HCT116 (cell line): Measurements from ENCODE around the gene RILPL2. TPM values are rescaled to one million over a fixed set of nuclear protein-coding genes. Genes with fewer than 3 reads are reported as not detected.

Experiments
- ATAC-seq: fragments of 200-7000 bp; cut with Tn5 transposase; 2 replicates; pipeline ENCODE4 v1.9.1; 2020; ENCODE audit warnings: mild to moderate bottlenecking, moderate library complexity
- BruUV-seq: library from RNA; stranded (reverse); fragments of 400-500 nt; replicated peaks from 2 replicates; lab custom pipeline; 2021; lab: Mats Ljungman, UMichigan
- CTCF ChIA-PET: fragments of 300-600 bp; sonication (Branson Sonifier 250); formaldehyde crosslinking; loops from one replicate; lab custom pipeline; 2021; ENCODE audit warnings: antibody characterized with exemption; lab: Charles Lee
- POLR2A ChIA-PET: fragments of 300-600, 350-600 bp; sonication (Branson Sonifier 250); formaldehyde crosslinking; loops from one replicate; lab custom pipeline; 2021; ENCODE audit warnings: antibody characterized with exemption; lab: Charles Lee
- RAD21 ChIA-PET, 2 experiments: fragments of 300-600 bp; sonication (Branson Sonifier 250); formaldehyde crosslinking; loops; one replicate each; lab custom pipeline; 2023; ENCODE audit warnings: low total read pairs in 2 of 2; ENCODE audit not compliant: uncharacterized antibody in 2 of 2, unreplicated experiment in 2 of 2, low non-redundant PET in 1 of 2; lab: Charles Lee
- DNase-seq: peaks from one replicate; pipeline ENCODE4 v3.0.0-alpha.2; 2010; ENCODE audit warnings: low read depth, low spot score
- H2AFZ ChIP-seq: fragments of 200-600 bp; shearing (Covaris generic), sonication (generic); 2 replicates; pipeline ENCODE4 v1.6.1; 2017; ENCODE audit warnings: low read depth, mixed run types, mixed read lengths, antibody characterized with exemption, low read length; ENCODE audit not compliant: poor library complexity, severe bottlenecking
- H3K27ac ChIP-seq: 2 replicates; pipeline ENCODE4 v1.5.1; 2012; ENCODE audit warnings: low read depth, low read length
- H3K27me3 ChIP-seq: fragments of 200-600 bp; sonication (generic); 2 replicates; pipeline ENCODE4 v1.6.1; 2016; ENCODE audit warnings: mixed run types, low read length, mixed read lengths; ENCODE audit not compliant: insufficient read depth
- H3K36me3 ChIP-seq, 2 experiments: fragments of 200-500 bp in 1 of 2; fragments of 200-600 bp in 1 of 2; sonication (Bioruptor generic) in 1 of 2; sonication (generic) in 1 of 2; 2 replicates each; pipeline versions ENCODE4 v1.5.1 to v1.6.1; 2014 to 2016; ENCODE audit warnings: low read length in 2 of 2, inconsistent platforms in 1 of 2, mixed read lengths in 1 of 2, mixed run types in 1 of 2; ENCODE audit not compliant: insufficient read depth in 2 of 2, control insufficient read depth in 1 of 2
- H3K4me1 ChIP-seq, 2 experiments: fragments of 200-600 bp in 1 of 2; sonication (generic) in 1 of 2; 2 replicates each; pipeline versions ENCODE4 v1.5.1 to v1.6.1; 2012 to 2017; ENCODE audit warnings: low read length in 2 of 2, inconsistent platforms in 1 of 2, mild to moderate bottlenecking in 1 of 2, mixed read lengths in 1 of 2, mixed run types in 1 of 2, moderate library complexity in 1 of 2; ENCODE audit not compliant: insufficient read depth in 2 of 2, control insufficient read depth in 1 of 2
- H3K4me2 ChIP-seq: fragments of 200-600 bp; sonication (generic); 2 replicates; pipeline ENCODE4 v1.6.1; 2017; ENCODE audit warnings: mixed run types, low read length, mixed read lengths
- H3K4me3 ChIP-seq, 2 experiments: fragments of 200-600 bp in 1 of 2; sonication (generic) in 1 of 2; replicated peaks in 1 of 2; 2 replicates each; pipeline ENCODE4 v1.5.1; 2011 to 2016; ENCODE audit warnings: low read length in 2 of 2, control low read depth in 1 of 2, low read depth in 1 of 2, mild to moderate bottlenecking in 1 of 2, mixed read lengths in 1 of 2, mixed run types in 1 of 2
- H3K79me2 ChIP-seq: fragments of 200-600 bp; sonication (generic); 2 replicates; pipeline ENCODE4 v1.6.1; 2017; ENCODE audit warnings: mild to moderate bottlenecking, mixed run types, low read length, moderate library complexity, mixed read lengths; ENCODE audit not compliant: insufficient read depth
- H3K9ac ChIP-seq: fragments of 200-600 bp; sonication (generic); 2 replicates; pipeline ENCODE4 v1.6.1; 2016; ENCODE audit warnings: low read length, mixed read lengths
- H3K9me2 ChIP-seq: fragments of 200-600 bp; sonication (generic), shearing (Covaris generic); 2 replicates; pipeline ENCODE4 v1.6.1; 2017; ENCODE audit warnings: mixed run types, mild to moderate bottlenecking, moderate library complexity; ENCODE audit not compliant: insufficient read depth
- H3K9me3 ChIP-seq, 2 experiments: fragments of 200-500 bp in 1 of 2; fragments of 200-600 bp in 1 of 2; sonication (Bioruptor generic) in 1 of 2; sonication (generic) in 1 of 2; 2 replicates each; pipeline ENCODE4 v1.6.1; 2014 to 2017; ENCODE audit warnings: low read length in 2 of 2, mixed read lengths in 2 of 2, inconsistent platforms in 1 of 2, low read depth in 1 of 2, mild to moderate bottlenecking in 1 of 2, mixed run types in 1 of 2, moderate library complexity in 1 of 2; ENCODE audit not compliant: control insufficient read depth in 1 of 2, insufficient read depth in 1 of 2
- H4K20me1 ChIP-seq: fragments of 200-600 bp; sonication (generic), shearing (Covaris generic); 2 replicates; pipeline ENCODE4 v1.6.1; 2017; ENCODE audit warnings: mixed run types, mild to moderate bottlenecking, moderate library complexity; ENCODE audit not compliant: insufficient read depth
- CBX3 ChIP-seq: IDR thresholded peaks from 2 replicates; pipeline ENCODE4 v1.6.1; 2012; ENCODE audit warnings: low read depth
- EGR1 ChIP-seq: IDR thresholded peaks from 2 replicates; pipeline ENCODE4 v1.6.1; 2012; ENCODE audit warnings: low read depth
- ELF1 ChIP-seq: IDR thresholded peaks from 2 replicates; pipeline ENCODE4 v1.6.1; 2012; ENCODE audit warnings: low read depth, borderline replicate concordance
- EZH2 ChIP-seq: fragments of 200-600 bp; sonication (generic); IDR thresholded peaks from 2 replicates; pipeline ENCODE4 v1.6.1; 2017; ENCODE audit warnings: antibody characterized with exemption, mixed run types
- EZH2phosphoT487 ChIP-seq: fragments of 200-600 bp; IDR thresholded peaks from 2 replicates; pipeline ENCODE4 v1.6.1; 2018; ENCODE audit warnings: antibody characterized with exemption, borderline replicate concordance
- FOSL1 ChIP-seq: IDR thresholded peaks from 2 replicates; pipeline ENCODE4 v1.6.1; 2012; ENCODE audit warnings: low read depth
- POLR2A ChIP-seq: IDR thresholded peaks from 2 replicates; pipeline ENCODE4 v1.7.0; 2011; ENCODE audit warnings: borderline replicate concordance; ENCODE audit not compliant: insufficient read depth, insufficient read length; ENCODE audit errors: extremely low read depth
- SIN3A ChIP-seq: IDR thresholded peaks from 2 replicates; pipeline ENCODE4 v1.6.1; 2012; ENCODE audit warnings: low read depth
- SP1 ChIP-seq: IDR thresholded peaks from 2 replicates; pipeline ENCODE4 v1.6.1; 2012; ENCODE audit warnings: low read depth
- TCF7L2 ChIP-seq: IDR thresholded peaks from 2 replicates; pipeline ENCODE4 v1.7.0; 2011; ENCODE audit warnings: borderline replicate concordance, inconsistent platforms; ENCODE audit not compliant: insufficient read depth, insufficient read length; ENCODE audit errors: extremely low read depth
- intact Hi-C: fragments of 100-400 bp; cut with micrococcal nuclease; formaldehyde crosslinking; loops from 2 replicates; pipeline ENCODE4 v1.10.0; 2022
- total RNA-seq: library from RNA; stranded (reverse); gene quantifications from one replicate; pipeline ENCODE4 v1.2.1, GENCODE V29; 2021; ENCODE audit not compliant: unreplicated experiment
- TF ChIP-seq, protein P1 (sequence below): IDR thresholded peaks from 2 replicates; pipeline ENCODE4 v1.6.1; 2012

The RILPL2 gene
- total RNA-seq, 1 experiment from 2014 or later: 2.3 TPM

GRCh38 chr12:123384994-123385376, 51.5 kb downstream of the RILPL2 start:
- H2AFZ ChIP-seq: no peak overlapping the region

DNA sequence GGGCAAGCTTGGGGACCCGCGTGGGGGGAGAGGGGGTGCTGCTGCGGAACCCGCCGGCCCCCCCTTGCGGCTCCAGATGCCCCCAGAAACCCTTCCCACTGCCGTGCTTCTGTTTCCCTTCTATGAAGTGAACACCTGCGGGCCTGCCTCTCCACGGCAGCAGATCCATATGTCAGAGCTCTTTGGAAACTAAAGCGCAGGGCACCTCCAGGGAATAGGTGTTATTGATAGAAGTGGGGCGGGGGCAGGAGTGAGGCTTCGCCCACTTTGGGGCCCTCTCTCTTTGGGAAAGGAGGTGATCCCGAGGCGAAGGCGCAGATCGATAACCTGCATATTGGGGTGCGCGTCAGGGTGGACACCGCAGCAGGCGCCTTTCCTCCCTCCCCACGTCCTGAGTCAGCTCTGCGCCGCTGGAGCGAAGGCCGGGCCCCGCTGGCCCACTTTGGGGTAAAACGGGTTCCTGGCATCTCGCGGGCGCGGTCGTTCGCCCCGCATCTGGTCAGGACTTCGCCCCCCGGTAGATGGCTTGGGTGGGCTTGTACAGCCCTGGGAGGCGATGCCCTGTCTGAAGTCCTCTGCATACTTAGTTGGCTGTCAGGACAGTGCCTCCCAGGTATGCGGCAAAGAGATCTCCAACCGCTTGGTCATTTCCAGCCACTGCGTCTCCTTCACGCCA, 52.0 kb downstream of the RILPL2 start:
- DNase-seq (no peak), ATAC-seq (peak; percentile 4)
- Histone ChIP-seq H3K4me3 (peak overlapping the region; percentile 90 to 96), H3K4me2 (peak overlapping the region; percentile 96), H3K4me1 (peaks cover 23 to 36% of the 10 kb centered on the region in 2 experiments), H3K27ac (peak overlapping the region; percentile 66), H3K36me3 (no peaks in the 10 kb centered on the region), H3K9me2 (no peaks in the 10 kb centered on the region), H4K20me1 (no peaks in the 10 kb centered on the region), H3K9me3 (no peaks in the 10 kb centered on the region), H2AFZ (no peak overlapping the region), H3K9ac (peak overlapping the region; percentile 85), H3K79me2 (peaks cover 45% of the 10 kb centered on the region), H3K27me3 (no peaks in the 10 kb centered on the region)
- TSS peak; percentile 72 for BruUV-seq
- TF ChIP-seq POLR2A (no peak), EGR1 (no peak), FOSL1 (no peak), CBX3 (no peak), EZH2phosphoT487 (no peak), ELF1 (no peak)
- TF ChIP-seq, protein P1, sequence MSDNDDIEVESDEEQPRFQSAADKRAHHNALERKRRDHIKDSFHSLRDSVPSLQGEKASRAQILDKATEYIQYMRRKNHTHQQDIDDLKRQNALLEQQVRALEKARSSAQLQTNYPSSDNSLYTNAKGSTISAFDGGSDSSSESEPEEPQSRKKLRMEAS: no peak
- RAD21 ChIA-PET: interaction anchor here (1.2 to 1.7 kb wide), 2 partner anchors 19 kb away, joined by 6 to 8 read pairs; partner anchors contain the start of gene SBNO1 (in 1 of the 2)
- intact Hi-C loops: no loop called here
- CTCF ChIA-PET: interaction anchor here (3.4 kb wide), 1 partner anchor 19 kb away, joined by 27 read pairs; no protein-coding TSS in a partner anchor
- POLR2A ChIA-PET: interaction anchor here (0.9 to 3.1 kb wide), 5 partner anchors 8 to 152 kb away, joined by 4 to 35 read pairs (median 4); partner anchors contain the start of genes MPHOSPH9 and SBNO1

More at GRCh38 chr12:123384994-123385376, 51.5 kb downstream of the RILPL2 start:
- no TSS peak for BruUV-seq
- Histone ChIP-seq H4K20me1 (no peaks in the 10 kb centered on the region), H3K9me3 (no peaks in the 10 kb centered on the region), H3K27ac (peak overlapping the region; percentile 66; the same call in 1 of the 2 replicates), H3K27me3 (no peaks in the 10 kb centered on the region), H3K4me3 (peak overlapping the region; percentile 90 to 96), H3K9ac (peak overlapping the region; percentile 85), H3K79me2 (peaks cover 50% of the 10 kb centered on the region), H3K36me3 (no peaks in the 10 kb centered on the region), H3K4me1 (peaks cover 23 to 38% of the 10 kb centered on the region in 2 experiments), H3K4me2 (peak overlapping the region; percentile 96), H3K9me2 (no peaks in the 10 kb centered on the region)
- DNase-seq (no peak), ATAC-seq (no peak)
- POLR2A ChIA-PET: interaction anchor here (3.1 kb wide), 1 partner anchor 19 kb away, joined by 35 read pairs; the partner anchor contains the start of gene SBNO1
- RAD21 ChIA-PET: no interaction called here
- TF ChIP-seq SIN3A: no peak
- no peak for TF ChIP-seq FOSL1
- TF ChIP-seq EZH2: no peak
- no peak for TF ChIP-seq TCF7L2
- TF ChIP-seq SP1: no peak
- TF ChIP-seq CBX3: no peak
- intact Hi-C loops: no loop called here
- CTCF ChIA-PET: no interaction called here
